Activated CD4-positive, CD25-positive, alpha-beta regulatory T cell (primary cell): Measurements from ENCODE around the gene MAGEA12.
"Not testable (repeated sequence)": the region's sequence is repeated elsewhere in the genome, so short reads cannot be mapped to it uniquely, and the experiment has no call there.

Experiments
- DNase-seq, 4 experiments: peaks; one replicate each; lab custom pipeline; 2025; lab: John Stamatoyannopoulos, UW

MAGEA12 gene

DNA sequence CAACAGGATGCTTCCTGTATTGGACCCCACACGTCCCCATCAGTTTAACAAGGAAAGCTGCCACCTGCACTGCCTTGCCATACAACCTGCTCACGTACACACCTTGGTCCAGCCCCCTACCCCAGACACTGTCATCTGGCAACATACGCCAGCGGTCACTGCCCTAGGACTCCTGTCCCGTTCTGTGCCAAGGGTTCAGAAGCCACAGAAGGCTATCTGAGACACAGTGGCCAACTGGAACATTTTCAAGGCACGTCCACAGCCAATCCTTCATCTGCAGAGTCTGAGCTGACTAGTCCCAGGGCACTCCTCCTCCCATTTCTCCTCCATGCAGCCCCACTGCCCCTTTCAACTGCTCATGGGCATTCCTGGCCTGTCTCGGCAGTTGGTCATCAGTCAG lies 28.0 kb downstream of the MAGEA12 start:
- not testable (repeated sequence) for DNase-seq

GRCh38 chrX:152766562-152766961 lies 33.0 kb downstream of the MAGEA12 start:
- not testable (repeated sequence) for DNase-seq

GRCh38 chrX:152769549-152770289 lies 36.2 kb downstream of the MAGEA12 start, which contains the start of gene MAGEA6:
Gene MAGEA6, minus strand, starts transcription at chrX:152769689. Its CDS starts 2,039 bp downstream, at chrX:152767650.
- DNase-seq: not testable (repeated sequence)

GRCh38 chrX:152787062-152787461 lies 53.5 kb downstream of the MAGEA12 start:
- DNase-seq: not testable (repeated sequence)
